NCI-H446 treated with DMSO at 0.1 percent for 48 hours (cell line): ENCODE results near the gene ARRDC3.
"Not testable (repeated sequence)": the region's sequence is repeated elsewhere in the genome, so short reads cannot be mapped to it uniquely, and the experiment has no call there.

Experiments
- DNase-seq: peaks from one replicate; lab custom pipeline; 2025; lab: John Stamatoyannopoulos, UW

Gene ARRDC3

GRCh38 chr5:91359962-91360609, 23.0 kb downstream of the ARRDC3 start:
- no peak for DNase-seq

DNA sequence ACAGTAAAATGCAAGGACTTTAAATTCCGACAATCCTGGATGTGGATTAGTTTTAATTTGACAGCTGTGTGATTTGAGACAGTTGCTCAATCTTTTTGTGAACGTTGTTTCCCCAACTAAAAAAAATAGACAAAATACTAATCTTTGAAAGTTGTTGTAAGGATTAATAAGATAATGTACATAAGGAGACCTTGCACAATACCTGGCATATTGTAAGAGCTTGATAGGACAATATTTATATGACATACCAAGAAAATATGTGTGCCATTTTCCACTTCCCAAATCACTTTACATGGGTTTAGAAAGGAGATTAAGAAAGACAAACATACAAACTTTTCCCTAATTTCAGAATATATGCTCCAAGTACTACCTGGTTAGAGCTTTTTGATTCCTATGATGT, 25.3 kb downstream of the ARRDC3 start:
- no peak for DNase-seq

DNA sequence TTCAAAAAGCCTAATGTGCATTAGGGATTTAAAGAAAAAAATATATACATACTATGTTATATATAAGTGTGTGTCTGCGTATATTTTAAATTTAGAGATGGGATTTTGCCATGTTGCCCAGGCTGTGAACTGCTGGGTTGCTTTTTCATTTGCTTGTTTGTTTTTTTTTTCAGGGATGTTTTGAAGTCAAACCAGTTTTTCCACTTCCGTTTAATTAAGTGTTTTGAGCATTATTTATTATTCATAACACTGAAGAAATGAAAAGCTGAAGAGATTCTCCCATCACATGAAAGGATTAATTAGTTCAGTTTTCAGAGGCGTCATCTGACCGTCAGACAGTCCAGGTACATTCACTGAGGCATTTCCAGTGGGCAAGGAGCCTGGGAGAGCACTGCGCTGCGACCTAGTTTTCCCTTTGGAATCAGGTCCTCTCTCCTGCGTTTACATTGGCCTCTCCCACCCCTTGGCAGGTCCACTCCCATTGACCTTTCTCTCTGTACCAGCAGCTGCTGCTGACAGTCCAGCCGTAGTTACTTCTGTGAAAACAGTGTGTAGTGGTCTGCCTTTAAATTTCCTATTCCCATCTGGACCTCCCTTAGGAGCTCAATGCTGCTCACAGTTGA, 26.0 kb downstream of the ARRDC3 start:
- no peak for DNase-seq

GRCh38 chr5:91354867-91355266, 28.2 kb downstream of the ARRDC3 start:
- DNase-seq, result not testable (repeated sequence)

DNA sequence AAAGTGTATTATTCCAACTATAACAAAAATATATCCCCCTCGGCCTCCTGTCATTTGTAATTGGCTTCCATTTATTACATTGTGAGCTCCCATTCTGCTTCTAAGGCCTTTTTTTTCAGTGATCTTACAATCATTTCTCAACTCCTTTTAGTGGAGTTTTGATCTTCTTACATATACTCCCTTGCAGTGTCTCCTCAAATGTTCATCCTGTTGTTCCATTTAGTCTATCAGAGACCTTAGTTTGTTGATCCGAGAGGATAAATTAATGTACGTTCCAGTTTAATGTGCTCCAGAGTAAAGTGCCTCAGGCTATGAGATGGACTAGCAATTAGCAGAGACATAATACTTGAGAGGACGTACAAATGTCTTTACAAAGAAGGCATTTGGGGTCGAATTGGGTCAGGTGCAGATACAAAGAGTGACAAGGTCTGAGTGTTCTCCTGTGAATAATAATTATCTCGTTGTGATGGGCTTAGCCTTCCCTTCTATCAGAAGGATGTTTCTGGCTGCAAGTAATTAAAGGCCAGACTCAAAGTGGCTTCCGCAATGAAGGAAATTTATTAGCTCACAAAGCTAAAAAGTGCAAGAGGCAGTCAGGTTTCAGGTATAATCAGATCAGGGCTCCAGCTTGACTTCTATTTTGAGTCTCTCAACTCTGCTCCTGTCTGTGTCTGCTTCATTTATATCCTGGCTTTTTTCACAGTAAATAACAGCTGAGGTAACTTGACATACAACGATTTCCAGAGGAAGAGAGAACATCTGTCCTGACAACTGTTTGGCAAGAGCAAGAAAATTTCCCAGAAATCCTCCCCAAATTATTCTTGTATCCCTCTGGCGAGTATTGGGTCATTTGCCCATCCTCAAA, 30.1 kb downstream of the ARRDC3 start:
- no peak for DNase-seq

GRCh38 chr5:91345461-91345860, 37.7 kb downstream of the ARRDC3 start:
- DNase-seq, result no peak

- not testable (repeated sequence) for DNase-seq
These were observed 38.4 kb downstream of the ARRDC3 start for GRCh38 chr5:91344661-91345200.

DNA sequence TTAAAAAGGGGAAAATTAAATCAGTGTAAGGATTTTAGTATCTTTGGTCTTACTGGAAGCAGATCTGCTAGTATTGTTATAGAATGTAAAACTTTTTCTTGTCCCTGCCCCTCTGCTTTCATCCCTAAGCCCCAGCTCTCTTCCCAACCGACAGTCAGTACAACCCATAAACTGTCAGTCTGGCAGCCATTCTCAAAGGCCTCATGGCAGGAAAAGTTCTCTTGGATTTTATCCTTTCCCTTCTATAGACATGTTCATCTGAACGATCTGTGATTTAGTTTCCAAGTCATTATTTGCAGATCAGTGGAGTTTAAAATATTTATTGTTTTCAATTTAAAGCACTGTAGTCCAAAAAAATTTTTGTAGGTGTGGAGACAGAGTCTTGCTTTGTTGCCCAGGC, 39.2 kb downstream of the ARRDC3 start:
- DNase-seq, result no peak

- DNase-seq, result not testable (repeated sequence)
These were observed 40.2 kb downstream of the ARRDC3 start for GRCh38 chr5:91342931-91343330.

DNA sequence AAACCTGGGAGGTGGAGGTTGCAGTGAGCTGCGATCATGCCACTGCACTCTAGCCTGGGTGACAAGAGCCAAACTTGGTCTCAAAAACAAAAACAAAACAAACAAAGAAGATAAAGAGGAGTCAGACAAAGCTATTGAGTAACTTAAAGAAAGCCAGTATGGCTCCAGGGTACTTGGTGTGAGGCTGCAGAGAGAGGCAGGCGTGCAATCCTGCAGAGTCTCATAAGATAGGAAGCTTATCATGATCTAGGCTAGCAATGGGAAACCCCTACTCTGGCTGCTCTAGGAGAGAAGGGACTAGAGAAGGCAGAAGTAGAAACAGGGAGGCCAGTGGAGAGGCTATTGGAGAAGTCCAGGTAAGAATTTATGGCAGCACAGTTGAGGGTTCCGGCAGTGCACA, 42.0 kb downstream of the ARRDC3 start:
- no peak for DNase-seq

DNA sequence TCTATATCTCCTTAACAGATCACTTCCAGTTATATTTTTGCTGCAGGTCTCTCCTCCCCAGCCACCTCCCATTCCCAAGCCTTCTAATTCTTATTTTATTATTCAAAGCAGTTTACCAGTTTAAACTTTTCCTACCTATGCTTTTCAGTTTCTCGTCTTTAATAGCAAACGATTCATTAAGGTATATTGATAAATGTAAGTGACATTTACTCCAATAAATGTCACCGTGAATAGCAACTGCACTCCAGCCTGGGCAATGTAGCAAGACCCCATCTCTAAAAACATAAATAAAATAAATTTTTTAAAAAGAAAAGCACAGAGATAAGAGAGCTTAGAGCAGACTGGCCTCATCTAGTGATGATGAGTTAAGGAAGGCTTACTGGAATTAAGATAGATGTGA, 42.6 kb downstream of the ARRDC3 start:
- no peak for DNase-seq

GRCh38 chr5:91339063-91339705, 43.9 kb downstream of the ARRDC3 start:
- no peak for DNase-seq

DNA sequence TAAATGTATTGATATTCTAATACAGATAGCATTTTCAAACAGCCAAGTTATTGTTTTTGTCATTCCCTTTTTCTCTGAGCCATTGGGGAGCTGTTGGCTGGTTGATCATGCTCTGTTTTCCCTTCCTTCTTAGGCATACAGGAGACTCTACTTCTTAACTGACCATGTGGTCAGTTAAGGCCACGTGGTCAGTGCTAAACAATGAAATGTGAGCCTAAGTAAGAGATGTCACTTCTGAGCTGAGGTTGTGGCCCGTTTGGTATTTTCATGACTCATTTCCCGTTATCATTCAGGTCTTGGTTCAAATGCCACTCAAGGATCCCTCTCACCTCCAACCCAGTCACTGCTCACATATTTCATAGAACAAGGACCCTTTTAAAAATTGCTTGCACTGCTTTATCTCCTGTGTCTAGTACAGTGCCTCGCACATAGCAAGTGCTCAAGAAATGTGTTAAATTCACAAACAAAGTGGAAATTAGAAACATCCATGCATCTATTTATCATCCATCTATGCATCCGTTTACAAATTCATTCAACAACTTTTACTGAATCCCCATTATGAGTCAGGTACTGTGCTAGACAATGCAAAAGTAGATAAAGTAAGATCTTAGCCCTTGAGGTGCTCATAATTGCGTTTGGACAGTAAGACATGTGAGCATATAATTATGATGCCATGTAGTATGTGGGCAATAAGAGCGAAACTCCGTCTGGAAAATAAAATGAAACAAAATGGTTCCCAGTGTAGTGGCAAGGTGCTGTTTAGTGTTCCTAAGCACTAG, 50.7 kb downstream of the ARRDC3 start:
- DNase-seq, result no peak

- DNase-seq, result no peak
These were observed 51.4 kb downstream of the ARRDC3 start for GRCh38 chr5:91331705-91332104.

DNA sequence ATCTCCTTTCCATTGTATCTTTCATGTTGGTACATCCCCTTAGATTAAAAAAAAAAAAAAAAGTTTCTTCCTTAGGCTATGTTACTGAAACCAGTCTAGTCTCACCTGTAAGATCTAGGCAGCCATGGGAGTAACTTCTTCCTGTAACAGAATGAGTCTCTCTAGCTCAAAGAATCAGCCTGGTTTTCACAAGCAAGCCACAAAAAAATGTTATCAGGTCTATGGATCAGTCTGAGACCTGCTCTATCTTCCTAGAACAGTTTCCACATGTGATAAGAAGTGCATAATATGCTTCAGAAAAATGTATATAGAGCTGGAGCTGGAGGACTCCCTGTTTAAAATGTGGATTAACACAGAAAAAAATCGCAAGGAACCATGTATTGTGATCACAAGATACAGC, 53.8 kb downstream of the ARRDC3 start:
- DNase-seq, result no peak

DNA sequence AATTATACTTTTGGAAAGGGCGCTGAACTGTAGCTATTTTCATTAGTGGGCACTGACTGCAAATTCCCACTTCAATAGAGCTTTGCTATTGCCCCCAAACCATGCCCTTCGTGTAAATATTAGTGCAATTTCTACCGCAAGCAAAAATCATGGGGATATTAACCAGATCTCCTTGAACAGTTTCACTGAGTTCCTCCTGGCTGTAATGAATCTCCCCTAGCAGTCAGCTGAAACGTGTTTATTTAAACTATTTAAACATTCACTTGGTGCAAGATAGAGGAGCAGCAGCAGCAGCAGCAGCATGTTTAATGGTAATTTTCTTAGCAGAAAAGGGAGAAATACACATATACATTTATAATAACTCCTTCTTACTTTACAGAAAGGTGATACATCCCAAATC, 54.4 kb downstream of the ARRDC3 start:
- no peak for DNase-seq

DNA sequence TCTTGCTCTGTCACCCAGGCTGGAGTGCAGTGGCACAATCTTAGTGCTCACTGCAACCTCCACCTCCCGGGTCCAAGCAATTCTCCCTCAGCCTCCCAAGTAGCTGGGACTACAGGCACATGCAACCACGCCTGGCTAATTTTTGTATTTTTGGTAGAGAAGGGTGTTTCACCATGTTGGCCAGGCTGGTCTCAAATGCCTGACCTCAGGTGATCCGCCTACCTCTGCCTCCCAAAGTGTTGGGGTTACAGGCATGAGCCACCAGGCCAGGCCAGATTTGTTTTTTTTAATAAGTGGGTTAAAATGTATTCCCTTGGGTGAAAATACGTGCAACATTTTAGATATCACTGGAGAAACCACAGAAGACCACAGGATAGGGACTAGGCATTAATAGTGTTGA, 60.1 kb downstream of the ARRDC3 start:
- not testable (repeated sequence) for DNase-seq

GRCh38 chr5:91319667-91320066, 63.5 kb downstream of the ARRDC3 start:
- no peak for DNase-seq

GRCh38 chr5:91318724-91319123, 64.4 kb downstream of the ARRDC3 start:
- no peak for DNase-seq
